Uterus (tissue), 4 donors: ENCODE data around the gene ARHGAP29. TPM values are rescaled to one million over a fixed set of nuclear protein-coding genes. Genes with fewer than 3 reads are reported as not detected.

Experiments
- DNase-seq, 2 donors: peaks; one replicate each; pipeline ENCODE4 v3.0.0-alpha.2; 2019 to 2020
- H3K27ac ChIP-seq, 2 donors: fragments of 200-600 bp; sonication (generic); 1 replicate in 1 of 2; 2 replicates in 1 of 2; pipeline ENCODE4 v1.5.1; 2016 to 2018
- H3K27me3 ChIP-seq, 2 donors: fragments of 200-600 bp; sonication (generic); one replicate each; pipeline ENCODE4 v1.5.1; 2018 to 2019; ENCODE audit warnings: control low read depth in 1 of 2
- H3K36me3 ChIP-seq, 2 donors: fragments of 200-600 bp; sonication (generic); one replicate each; pipeline ENCODE4 v1.5.1; 2019; ENCODE audit warnings: control low read depth in 1 of 2
- H3K4me1 ChIP-seq, 2 donors: fragments of 200-600 bp; sonication (generic); one replicate each; pipeline ENCODE4 v1.5.1; 2018 to 2019; ENCODE audit warnings: control low read depth in 1 of 2
- H3K4me3 ChIP-seq, 2 donors: fragments of 200-600 bp; sonication (generic); 1 replicate in 1 of 2; 2 replicates in 1 of 2; pipeline ENCODE4 v1.5.1; 2018 to 2019; ENCODE audit warnings: mild to moderate bottlenecking in 1 of 2
- H3K9me3 ChIP-seq, 2 donors: fragments of 200-600 bp; sonication (generic); one replicate each; pipeline ENCODE4 v1.5.1; 2019; ENCODE audit warnings: control low read depth in 1 of 2
- CTCF ChIP-seq, 4 experiments: fragments of 200-600 bp in 2 of 4; fragments of 450-650 bp in 2 of 4; sonication (generic) in 2 of 4; IDR thresholded peaks; one replicate each; pipeline ENCODE4 v1.5.1; 2016 to 2019; ENCODE audit warnings: antibody characterized with exemption in 4 of 4, mild to moderate bottlenecking in 2 of 4, moderate library complexity in 1 of 4
- POLR2A ChIP-seq, 2 donors: fragments of 450-650 bp; IDR thresholded peaks; one replicate each; pipeline ENCODE4 v1.6.1; 2016; ENCODE audit warnings: antibody characterized with exemption in 2 of 2, mild to moderate bottlenecking in 1 of 2, moderate library complexity in 1 of 2
- intact Hi-C: fragments of 100-400 bp; cut with DNase I; formaldehyde crosslinking; loops from one replicate; pipeline ENCODE4 v1.15.1; 2023; ENCODE audit warnings: low total_unique reads
- total RNA-seq, 4 donors: library from RNA; depleted of rRNA in 3 of 4; stranded (reverse); fragments of >200 nt in 3 of 4; gene quantifications; one replicate each; pipeline versions ENCODE4 v1.1.0 to v1.2.4, GENCODE V29; 2014 to 2023
- donor health status: DM: yes; HTN: yes; CAD: no.

The ARHGAP29 gene
- total RNA-seq, 4 donors from 2014 or later: 20.0 to 67.3 (median 38.8) TPM

DNA sequence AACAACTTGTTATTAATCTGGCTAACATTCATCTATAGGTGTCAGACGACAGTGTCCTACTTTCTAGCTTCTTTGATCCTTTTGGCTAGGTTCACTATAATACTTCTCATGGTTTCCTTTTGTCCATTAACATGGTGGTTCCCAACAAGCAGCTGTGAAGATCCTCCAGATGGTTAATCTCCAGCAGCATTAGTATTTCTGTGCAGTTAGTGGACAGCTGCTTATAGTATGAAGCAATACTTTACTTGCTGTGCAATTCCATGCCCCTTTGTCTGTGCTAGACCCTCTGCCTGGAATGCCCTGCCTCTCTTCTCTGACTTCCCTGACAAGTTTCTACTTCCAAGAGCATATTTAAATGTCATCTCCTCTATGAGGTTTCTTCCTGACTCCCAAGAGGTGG lies 41.7 kb upstream of the ARHGAP29 start:
- Histone ChIP-seq H3K27me3 (no peaks in the 10 kb centered on the region), H3K4me3 (no peak overlapping the region), H3K4me1 (no peaks in the 10 kb centered on the region), H3K27ac (no peak overlapping the region), H3K9me3 (no peaks in the 10 kb centered on the region), H3K36me3 (no peaks in the 10 kb centered on the region)
- intact Hi-C loops: no loop called here
- TF ChIP-seq CTCF (IDR thresholded peaks at IDR 0.05) (no peak), POLR2A (IDR thresholded peaks at IDR 0.05) (no peak)
- DNase-seq: no peak

DNA sequence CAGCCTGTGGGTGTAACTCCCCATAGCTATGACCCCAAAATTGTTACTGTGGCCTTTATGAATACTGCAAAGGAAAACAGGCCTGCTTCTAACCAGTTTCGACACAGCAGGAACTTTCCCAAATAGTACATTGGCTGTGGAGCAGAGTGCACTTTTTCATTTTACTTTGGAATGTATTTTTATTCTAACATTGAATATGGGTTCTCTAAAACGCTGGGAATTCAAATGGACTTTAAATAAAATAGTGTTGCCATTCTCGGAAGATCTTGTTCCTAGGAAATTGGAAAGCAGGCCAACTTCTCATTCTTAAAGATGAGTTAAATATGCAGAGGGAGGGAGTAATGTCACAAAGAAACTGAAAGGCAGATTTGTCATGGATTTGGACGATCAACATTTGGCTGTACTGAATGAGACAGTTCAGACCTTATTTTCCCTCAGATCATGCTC lies 39.6 kb upstream of the ARHGAP29 start:
- Histone ChIP-seq H3K27ac (peak overlapping the region in 1 of 2 donors; percentile 26), H3K27me3 (no peaks in the 10 kb centered on the region), H3K36me3 (no peaks in the 10 kb centered on the region), H3K9me3 (no peaks in the 10 kb centered on the region), H3K4me3 (no peak overlapping the region), H3K4me1 (no peaks in the 10 kb centered on the region)
- TF ChIP-seq POLR2A (IDR thresholded peaks at IDR 0.05): no peak
- TF ChIP-seq CTCF (IDR thresholded peaks at IDR 0.05): no peak
- no peak for DNase-seq
- intact Hi-C loops: no loop called here

DNA sequence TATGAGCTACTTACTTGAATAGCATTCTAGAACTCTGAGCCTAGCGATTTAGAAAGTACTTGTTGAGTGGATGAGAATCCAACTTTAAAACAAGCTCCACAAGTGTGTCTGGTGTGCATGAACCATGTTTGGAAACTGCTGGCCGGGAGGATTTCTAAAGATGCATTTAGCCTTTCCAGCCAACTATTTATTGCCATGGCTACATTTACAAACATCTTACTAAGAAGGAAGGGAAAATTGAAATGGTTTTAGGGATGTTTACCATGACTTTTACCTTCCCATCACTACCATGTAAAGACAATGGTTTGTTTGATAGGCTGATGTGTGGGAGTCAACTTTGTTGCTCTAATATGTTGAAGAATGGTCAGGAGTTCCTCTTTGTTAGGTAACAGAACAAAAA lies 37.7 kb upstream of the ARHGAP29 start:
- no peaks in the 10 kb centered on the region for H3K4me1 ChIP-seq
- no peak for TF ChIP-seq CTCF (IDR thresholded peaks at IDR 0.05)
- no peak for TF ChIP-seq POLR2A (IDR thresholded peaks at IDR 0.05)
- no peak overlapping the region for H3K4me3 ChIP-seq
- H3K36me3 ChIP-seq: no peaks in the 10 kb centered on the region
- H3K27me3 ChIP-seq: no peaks in the 10 kb centered on the region
- no peak for DNase-seq
- intact Hi-C loops: no loop called here
- no peaks in the 10 kb centered on the region for H3K9me3 ChIP-seq
- H3K27ac ChIP-seq: no peak overlapping the region

DNA sequence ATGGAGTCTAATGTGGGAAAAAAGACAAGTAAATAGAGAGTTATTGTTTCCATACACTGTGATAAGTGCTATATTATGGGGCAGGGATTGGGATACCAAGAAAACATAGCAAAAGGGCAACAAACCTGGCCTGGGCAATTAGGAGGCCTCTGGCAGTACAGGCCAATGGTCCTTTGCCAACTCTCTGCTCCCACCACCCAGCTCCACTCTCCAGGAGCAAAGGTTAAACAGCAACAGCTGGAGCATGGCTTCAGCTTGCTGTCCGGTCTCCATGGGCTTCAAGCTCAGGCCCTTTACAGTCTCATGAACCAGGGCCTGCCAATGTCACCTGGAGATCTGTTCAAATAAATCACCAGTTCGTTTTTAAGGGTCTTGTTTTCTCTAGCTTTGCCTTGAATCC lies 37.2 kb upstream of the ARHGAP29 start:
- H3K36me3 ChIP-seq: no peaks in the 10 kb centered on the region
- intact Hi-C loops: no loop called here
- no peaks in the 10 kb centered on the region for H3K27me3 ChIP-seq
- DNase-seq: no peak
- H3K4me1 ChIP-seq: no peaks in the 10 kb centered on the region
- no peak overlapping the region for H3K27ac ChIP-seq
- H3K9me3 ChIP-seq: no peaks in the 10 kb centered on the region
- no peak overlapping the region for H3K4me3 ChIP-seq
- TF ChIP-seq CTCF (IDR thresholded peaks at IDR 0.05): no peak
- TF ChIP-seq POLR2A (IDR thresholded peaks at IDR 0.05): no peak

DNA sequence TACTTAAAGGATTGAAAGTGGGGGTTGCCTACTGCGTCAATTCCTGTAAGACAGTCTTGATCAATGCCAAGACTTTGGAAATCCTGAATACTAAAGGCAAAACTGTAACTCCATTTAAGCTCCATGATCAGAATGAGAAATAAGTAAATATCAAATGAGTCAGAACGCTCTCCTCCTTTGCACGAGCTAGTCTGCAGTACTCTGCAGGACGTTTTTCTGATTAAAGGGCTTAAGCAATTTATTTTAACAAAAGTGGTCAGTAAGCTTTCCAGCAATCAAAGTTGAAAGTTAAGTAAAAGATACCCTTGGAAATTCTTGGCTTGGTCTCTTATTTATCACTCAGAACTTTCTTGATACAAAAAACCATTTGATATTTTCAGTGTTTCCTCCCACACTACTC lies 35.7 kb upstream of the ARHGAP29 start:
- Histone ChIP-seq H3K27me3 (no peaks in the 10 kb centered on the region), H3K4me3 (no peak overlapping the region)
- no peak for TF ChIP-seq POLR2A (IDR thresholded peaks at IDR 0.05)
- TF ChIP-seq CTCF (IDR thresholded peaks at IDR 0.05): no peak

More for the DNA sequence above, 35.7 kb upstream of the ARHGAP29 start:
- no peak for DNase-seq
- Histone ChIP-seq H3K27ac (no peak overlapping the region), H3K4me1 (no peaks in the 10 kb centered on the region), H3K9me3 (no peaks in the 10 kb centered on the region), H3K36me3 (no peaks in the 10 kb centered on the region)
- intact Hi-C loops: no loop called here
